Type B pancreatic cell (in vitro differentiated cells): ENCODE measurements around the gene TTC19. TPM values are rescaled to one million over a fixed set of nuclear protein-coding genes. Genes with fewer than 3 reads are reported as not detected.

Source experiments
- DNase-seq: peaks from one replicate; pipeline ENCODE4 v3.0.0; 2021; ENCODE audit warnings: mixed read lengths; ENCODE audit not compliant: unreplicated experiment; ENCODE audit errors: extremely low spot score
- H3K27ac Mint-ChIP-seq: 2 replicates; pipeline ENCODE4 v1.8.0; 2021; ENCODE audit warnings: mild to moderate bottlenecking, mixed read lengths
- H3K27me3 Mint-ChIP-seq: 2 replicates; pipeline ENCODE4 v1.8.0; 2021; ENCODE audit warnings: mixed read lengths
- H3K36me3 Mint-ChIP-seq: 2 replicates; pipeline ENCODE4 v1.8.0; 2021; ENCODE audit warnings: mixed read lengths
- H3K4me1 Mint-ChIP-seq: one replicate; pipeline ENCODE4 v1.8.0; 2021; ENCODE audit warnings: mixed read lengths; ENCODE audit not compliant: unreplicated experiment
- H3K4me3 Mint-ChIP-seq: 2 replicates; pipeline ENCODE4 v1.8.0; 2021; ENCODE audit warnings: mild to moderate bottlenecking, mixed read lengths
- H3K9me3 Mint-ChIP-seq: 2 replicates; pipeline ENCODE4 v1.8.0; 2021; ENCODE audit warnings: mixed read lengths
- CTCF ChIP-seq: fragments of 200-600 bp; sonication (generic); conservative IDR thresholded peaks from 2 replicates; pipeline ENCODE4 v1.5.0; 2021; ENCODE audit warnings: antibody characterized with exemption, mild to moderate bottlenecking
- long read RNA-seq: library from polyadenylated mRNA; unstranded; transcript quantifications from one replicate; pipeline ENCODE4 v2.0.0, GENCODE V29; 2020
- total RNA-seq: library from RNA; stranded (reverse); gene quantifications from 2 replicates; pipeline ENCODE4 v1.2.1, GENCODE V29; 2021; ENCODE audit warnings: low replicate concordance

TTC19 gene, protein sequence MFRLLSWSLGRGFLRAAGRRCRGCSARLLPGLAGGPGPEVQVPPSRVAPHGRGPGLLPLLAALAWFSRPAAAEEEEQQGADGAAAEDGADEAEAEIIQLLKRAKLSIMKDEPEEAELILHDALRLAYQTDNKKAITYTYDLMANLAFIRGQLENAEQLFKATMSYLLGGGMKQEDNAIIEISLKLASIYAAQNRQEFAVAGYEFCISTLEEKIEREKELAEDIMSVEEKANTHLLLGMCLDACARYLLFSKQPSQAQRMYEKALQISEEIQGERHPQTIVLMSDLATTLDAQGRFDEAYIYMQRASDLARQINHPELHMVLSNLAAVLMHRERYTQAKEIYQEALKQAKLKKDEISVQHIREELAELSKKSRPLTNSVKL
- total RNA-seq = 43.3 and 46.3 TPM in 2 replicates
- long read RNA-seq, partial matches to known transcripts = 18 of 35 reads
- long read RNA-seq, other reads (novel, unspliced or antisense) = 13 of 35 reads

DNA sequence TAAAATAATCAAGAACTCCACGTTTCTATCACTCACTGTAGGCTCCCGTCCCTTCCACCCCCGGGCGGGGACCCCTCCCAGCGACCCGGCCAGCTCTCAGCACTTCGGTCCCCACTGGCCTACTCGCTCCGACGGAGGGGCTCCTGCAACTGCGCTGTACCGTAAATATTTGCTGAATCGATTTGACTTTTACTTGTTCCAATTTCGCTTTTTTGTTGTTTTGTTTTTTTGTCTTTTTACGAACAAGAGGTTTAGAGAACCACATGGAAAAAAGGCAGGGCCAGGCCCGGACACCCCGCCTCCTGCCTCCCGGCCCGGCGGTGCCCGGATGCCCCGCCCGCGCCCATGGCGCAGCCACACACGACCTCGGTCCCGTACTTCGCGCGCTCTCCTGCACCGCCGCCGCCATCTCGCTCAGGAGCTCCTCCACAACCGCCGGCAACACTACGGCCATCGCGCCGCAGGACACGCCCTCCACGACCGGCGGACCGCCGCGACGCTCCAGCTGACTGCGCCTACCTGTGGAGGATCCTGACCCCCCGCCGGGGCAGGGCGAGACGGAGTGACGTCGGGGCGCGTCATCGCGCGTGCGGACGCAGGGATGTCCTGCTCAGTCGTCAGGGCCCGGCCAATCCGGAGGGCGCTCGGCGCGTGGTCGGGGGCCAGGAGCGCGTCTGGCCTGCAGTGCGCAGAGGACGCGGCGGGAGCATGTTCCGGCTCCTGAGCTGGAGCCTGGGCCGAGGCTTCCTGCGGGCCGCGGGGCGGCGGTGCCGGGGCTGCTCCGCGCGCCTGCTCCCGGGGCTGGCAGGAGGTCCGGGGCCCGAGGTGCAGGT lies at the start of gene TTC19, which contains the start of gene ZSWIM7:
Gene TTC19 (plus strand): TSS at position 684 of the 833 bp plus-strand sequence. CDS start 25 bp downstream, at position 709.
Gene ZSWIM7 (minus strand): TSS at position 564 of the 833 bp plus-strand sequence. CDS start 110 bp downstream, at position 454.
- Mint-ChIP-seq H3K9me3 (no peaks in the 10 kb centered on the region), H3K4me3 (peak within 1 kb of the TSS; percentile 97), H3K4me1 (peaks cover 12% of the 10 kb centered on the region), H3K27ac (peak within 1 kb of the TSS; percentile 99), H3K36me3 (peaks cover 30% of the 10 kb centered on the region), H3K27me3 (no peaks in the 10 kb centered on the region)
- DNase-seq = peak; percentile 97
- TF ChIP-seq CTCF = no peak

GRCh38 chr17:15951368-15952047 lies 48.1 kb upstream of the TTC19 start:
- no peak for TF ChIP-seq CTCF
- no peak overlapping the region for H3K27ac Mint-ChIP-seq
- H3K36me3 Mint-ChIP-seq = no peaks in the 10 kb centered on the region
- H3K9me3 Mint-ChIP-seq = no peaks in the 10 kb centered on the region
- DNase-seq = no peak
- H3K4me3 Mint-ChIP-seq = no peak overlapping the region
- peaks cover 9% of the 10 kb centered on the region for H3K27me3 Mint-ChIP-seq
- peaks cover 5% of the 10 kb centered on the region for H3K4me1 Mint-ChIP-seq

DNA sequence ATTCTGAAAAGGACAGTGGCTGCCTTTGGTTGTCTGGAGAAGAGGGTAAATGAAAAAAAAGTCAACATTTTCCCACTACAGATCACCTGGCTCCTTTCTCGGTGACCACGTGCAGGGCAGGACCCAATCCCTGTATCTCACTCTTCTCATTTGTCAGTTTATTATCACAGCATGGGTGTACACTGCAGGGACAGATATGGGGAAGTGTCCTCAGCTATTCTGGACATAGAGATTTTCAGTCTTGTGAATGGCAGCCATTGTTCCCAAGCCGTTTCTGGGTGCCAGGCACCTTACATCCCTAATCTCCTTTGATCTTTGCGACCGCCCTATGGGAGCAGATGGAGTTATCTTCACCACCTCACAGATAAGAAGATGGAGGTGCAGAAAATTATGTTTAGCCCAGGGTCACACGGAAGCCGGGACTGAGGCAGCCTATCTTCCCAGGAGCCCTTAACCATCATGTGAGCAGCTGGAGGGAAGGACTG lies 47.5 kb upstream of the TTC19 start:
- no peak overlapping the region for H3K27ac Mint-ChIP-seq
- DNase-seq = no peak
- H3K4me1 Mint-ChIP-seq = peaks cover 4% of the 10 kb centered on the region
- no peak overlapping the region for H3K4me3 Mint-ChIP-seq
- peaks cover 4% of the 10 kb centered on the region for H3K27me3 Mint-ChIP-seq
- no peak for TF ChIP-seq CTCF
- H3K36me3 Mint-ChIP-seq = no peaks in the 10 kb centered on the region
- no peaks in the 10 kb centered on the region for H3K9me3 Mint-ChIP-seq

GRCh38 chr17:15952916-15953790 lies 46.5 kb upstream of the TTC19 start:
- no peak for TF ChIP-seq CTCF
- Mint-ChIP-seq H3K4me3 (no peak overlapping the region), H3K27ac (no peak overlapping the region), H3K27me3 (no peaks in the 10 kb centered on the region), H3K4me1 (peaks cover 6% of the 10 kb centered on the region), H3K9me3 (no peaks in the 10 kb centered on the region), H3K36me3 (no peaks in the 10 kb centered on the region)
- DNase-seq = no peak
